Neural cell (in vitro differentiated cells): ENCODE results near the gene NR2F6. TPM values are rescaled to one million over a fixed set of nuclear protein-coding genes. Genes with fewer than 3 reads are reported as not detected.

Source experiments
- H2AFZ ChIP-seq: fragments of 200-600, 300-800 bp; sonication (generic), shearing (Covaris generic); 2 replicates; pipeline ENCODE4 v1.6.0; 2014; ENCODE audit warnings: low read depth, mild to moderate bottlenecking, antibody characterized with exemption, low read length, moderate library complexity
- H3F3A ChIP-seq: fragments of 200-600 bp; shearing (Covaris generic); 2 replicates; pipeline ENCODE4 v1.6.1; 2016; ENCODE audit warnings: mild to moderate bottlenecking, moderate library complexity, mixed read lengths, antibody characterized with exemption, low read length; ENCODE audit not compliant: insufficient read depth, poor library complexity, severe bottlenecking
- H3K27ac ChIP-seq: fragments of 200-600, 300-800 bp; sonication (generic), shearing (Covaris generic); 2 replicates; pipeline ENCODE4 v1.5.1; 2014; ENCODE audit warnings: mild to moderate bottlenecking, low read length, moderate library complexity
- H3K27me3 ChIP-seq: fragments of 300-800, 200-600 bp; sonication (generic), shearing (Covaris generic); 2 replicates; pipeline ENCODE4 v1.6.0; 2014; ENCODE audit warnings: mild to moderate bottlenecking, low read depth, low read length, moderate library complexity; ENCODE audit not compliant: insufficient read depth
- H3K36me3 ChIP-seq: fragments of 300-800, 200-600 bp; sonication (generic), shearing (Covaris generic); 2 replicates; pipeline ENCODE4 v1.5.1; 2014; ENCODE audit warnings: mild to moderate bottlenecking, antibody characterized with exemption, low read length, moderate library complexity; ENCODE audit not compliant: insufficient read depth
- H3K4me2 ChIP-seq: fragments of 300-800, 200-600 bp; sonication (generic), shearing (Covaris generic); 2 replicates; pipeline ENCODE4 v1.6.0; 2014; ENCODE audit warnings: mild to moderate bottlenecking, low read length
- H3K4me3 ChIP-seq: fragments of 300-800, 200-600 bp; sonication (generic), shearing (Covaris generic); 2 replicates; pipeline ENCODE4 v1.5.1; 2014; ENCODE audit warnings: mild to moderate bottlenecking, low read length, moderate library complexity
- H3K79me2 ChIP-seq: fragments of 200-600 bp; shearing (Covaris generic); replicated peaks from 2 replicates; pipeline ENCODE4 v1.6.0; 2014; ENCODE audit warnings: mild to moderate bottlenecking, low read length, moderate library complexity; ENCODE audit not compliant: insufficient read depth
- H3K9ac ChIP-seq: fragments of 300-800, 200-600 bp; sonication (generic), shearing (Covaris generic); 2 replicates; pipeline ENCODE4 v1.6.1; 2016; ENCODE audit warnings: mild to moderate bottlenecking, low read length, mixed read lengths
- H3K9me2 ChIP-seq: fragments of 200-600 bp; shearing (Covaris generic); 2 replicates; pipeline ENCODE4 v1.6.1; 2016; ENCODE audit warnings: mild to moderate bottlenecking, low read length, mixed read lengths; ENCODE audit not compliant: insufficient read depth
- H3K9me3 ChIP-seq: fragments of 200-600, 300-800 bp; sonication (generic), shearing (Covaris generic); 2 replicates; pipeline ENCODE4 v1.6.1; 2016; ENCODE audit warnings: mild to moderate bottlenecking, mixed run types, low read length, moderate library complexity, mixed read lengths
- H4K20me1 ChIP-seq: fragments of 200-600 bp; shearing (Covaris generic); 2 replicates; pipeline ENCODE4 v1.6.1; 2016; ENCODE audit warnings: mild to moderate bottlenecking, mixed run types; ENCODE audit not compliant: insufficient read depth
- CTCF ChIP-seq: fragments of 450-650 bp; IDR thresholded peaks from 2 replicates; pipeline ENCODE4 v1.5.1; 2014; ENCODE audit warnings: antibody characterized with exemption, mild to moderate bottlenecking, moderate library complexity; ENCODE audit not compliant: poor library complexity, severe bottlenecking
- EP300 ChIP-seq: fragments of 450-650 bp; conservative IDR thresholded peaks from 2 replicates; pipeline ENCODE4 v1.6.1; 2014; ENCODE audit warnings: antibody characterized with exemption, mild to moderate bottlenecking, moderate library complexity; ENCODE audit not compliant: poor library complexity, severe bottlenecking
- EZH2 ChIP-seq: fragments of 200-600, 300-800 bp; shearing (Covaris generic), sonication (generic); IDR thresholded peaks from 2 replicates; pipeline ENCODE4 v1.6.1; 2014; ENCODE audit warnings: antibody characterized with exemption, low read length, borderline replicate concordance, mild to moderate bottlenecking; ENCODE audit not compliant: insufficient read depth, poor library complexity, severe bottlenecking
- MXI1 ChIP-seq: fragments of 450-650 bp; conservative IDR thresholded peaks from 2 replicates; pipeline ENCODE4 v1.6.1; 2014; ENCODE audit warnings: antibody characterized with exemption, mild to moderate bottlenecking; ENCODE audit not compliant: poor library complexity, severe bottlenecking
- POLR2AphosphoS5 ChIP-seq: IDR thresholded peaks from 2 replicates; pipeline ENCODE4 v1.6.1; 2012
- RAD21 ChIP-seq: fragments of 450-650 bp; conservative IDR thresholded peaks from 2 replicates; pipeline ENCODE4 v1.6.1; 2014; ENCODE audit warnings: antibody characterized with exemption, mild to moderate bottlenecking, moderate library complexity
- REST ChIP-seq: IDR thresholded peaks from 2 replicates; pipeline ENCODE4 v1.6.1; 2012; ENCODE audit warnings: borderline replicate concordance
- SMC3 ChIP-seq: fragments of 450-650 bp; conservative IDR thresholded peaks from 2 replicates; pipeline ENCODE4 v1.6.1; 2014; ENCODE audit warnings: antibody characterized with exemption, mild to moderate bottlenecking, moderate library complexity; ENCODE audit not compliant: poor library complexity
- TAF1 ChIP-seq: IDR thresholded peaks from 2 replicates; pipeline ENCODE4 v1.6.1; 2012; ENCODE audit warnings: low read depth
- polyA plus RNA-seq: library from polyadenylated mRNA; depleted of rRNA; stranded (reverse); fragments of >200 nt; gene quantifications from 2 replicates; pipeline ENCODE4 v1.2.3, GENCODE V29; 2014

Gene NR2F6
- polyA plus RNA-seq, 1 donor from 2014 or later = 26.9 TPM

- H3K9ac ChIP-seq = no peak overlapping the region
- no peaks in the 10 kb centered on the region for H3K9me3 ChIP-seq
- no peaks in the 10 kb centered on the region for H4K20me1 ChIP-seq
- H3K4me3 ChIP-seq = no peak overlapping the region
- H3K27me3 ChIP-seq = no peaks in the 10 kb centered on the region
- TF ChIP-seq RAD21 (no peak), TAF1 (no peak), MXI1 (no peak), REST (no peak)
- no peaks in the 10 kb centered on the region for H3F3A ChIP-seq
- no peak overlapping the region for H3K4me2 ChIP-seq
- no peak overlapping the region for H3K27ac ChIP-seq
- no peaks in the 10 kb centered on the region for H3K9me2 ChIP-seq
- H3K36me3 ChIP-seq = no peaks in the 10 kb centered on the region
- no peak overlapping the region for H2AFZ ChIP-seq
- H3K79me2 ChIP-seq = no peaks in the 10 kb centered on the region
Measured at GRCh38 chr19:17210296-17210695, 35.4 kb downstream of the NR2F6 start.

GRCh38 chr19:17209126-17210036, 36.3 kb downstream of the NR2F6 start:
- Histone ChIP-seq H3K4me2 (no peak overlapping the region), H3K27me3 (no peaks in the 10 kb centered on the region), H3K4me3 (no peak overlapping the region), H2AFZ (no peak overlapping the region), H3K27ac (no peak overlapping the region), H3K36me3 (no peaks in the 10 kb centered on the region), H3K9me3 (no peaks in the 10 kb centered on the region), H4K20me1 (no peaks in the 10 kb centered on the region), H3K9me2 (no peaks in the 10 kb centered on the region), H3K79me2 (no peaks in the 10 kb centered on the region), H3F3A (no peaks in the 10 kb centered on the region), H3K9ac (no peak overlapping the region)
- TF ChIP-seq RAD21 (no peak), TAF1 (no peak), EP300 (no peak), REST (no peak), CTCF (no peak), MXI1 (no peak), SMC3 (no peak), EZH2 (no peak), POLR2AphosphoS5 (no peak)
